Measurements from ENCODE around the gene DNAH14. TPM values are rescaled to one million over a fixed set of nuclear protein-coding genes. Genes with fewer than 3 reads are reported as not detected.
"Not testable (repeated sequence)": the region's sequence is repeated elsewhere in the genome, so short reads cannot be mapped to it uniquely, and the experiment has no call there.

The DNAH14 gene
- total RNA-seq, result 0.02 and 0.18 TPM in 2 replicates

GRCh38 chr1:224929335-224930237, at the start of gene DNAH14:
Gene DNAH14, plus strand, starts transcription at chr1:224929675. Its CDS starts 23,028 bp downstream, at chr1:224952703.
- no peak within 1 kb of the TSS for H3K27ac Mint-ChIP-seq
- H3K4me1 Mint-ChIP-seq (ENCODE audit: low read depth), result no peaks in the 10 kb centered on the region
- no peak for DNase-seq (ENCODE audit: low spot score)
- intact Hi-C loops (cut with micrococcal nuclease), result no loop called here
- H3K4me3 Mint-ChIP-seq, result peak within 1 kb of the TSS; percentile 26
- peaks cover 16% of the 10 kb centered on the region for H3K27me3 Mint-ChIP-seq (ENCODE audit: insufficient read depth)
- no peaks in the 10 kb centered on the region for H3K36me3 Mint-ChIP-seq (ENCODE audit: low read depth)
- peaks cover 30% of the 10 kb centered on the region for H3K9me3 Mint-ChIP-seq

- Mint-ChIP-seq H3K27me3 (ENCODE audit: insufficient read depth) (peaks cover 15% of the 10 kb centered on the region), H3K27ac (no peak overlapping the region), H3K4me3 (no peak overlapping the region), H3K4me1 (ENCODE audit: low read depth) (no peaks in the 10 kb centered on the region), H3K9me3 (no peaks in the 10 kb centered on the region), H3K36me3 (ENCODE audit: low read depth) (no peaks in the 10 kb centered on the region)
- intact Hi-C loops (cut with micrococcal nuclease), result no loop called here
- no peak for DNase-seq (ENCODE audit: low spot score)
Measured at GRCh38 chr1:224880593-224881307, 48.7 kb upstream of the DNAH14 start.

- H3K4me3 Mint-ChIP-seq; H3K9me3 Mint-ChIP-seq; H3K27ac Mint-ChIP-seq; H3K4me1 Mint-ChIP-seq (ENCODE audit: low read depth); DNase-seq (ENCODE audit: low spot score); intact Hi-C loops (cut with micrococcal nuclease); H3K36me3 Mint-ChIP-seq (ENCODE audit: low read depth): not testable (repeated sequence)
- peaks cover 12% of the 10 kb centered on the region for H3K27me3 Mint-ChIP-seq (ENCODE audit: insufficient read depth)
Measured at GRCh38 chr1:224881308-224881692, 48.2 kb upstream of the DNAH14 start.

- Mint-ChIP-seq H3K4me3 (no peak overlapping the region), H3K27ac (no peak overlapping the region), H3K36me3 (ENCODE audit: low read depth) (no peaks in the 10 kb centered on the region), H3K4me1 (ENCODE audit: low read depth) (no peaks in the 10 kb centered on the region), H3K27me3 (ENCODE audit: insufficient read depth) (peaks cover 7% of the 10 kb centered on the region), H3K9me3 (no peaks in the 10 kb centered on the region)
- intact Hi-C loops (cut with micrococcal nuclease), result no loop called here
- DNase-seq (ENCODE audit: low spot score), result no peak
Measured at GRCh38 chr1:224881762-224882211, 47.7 kb upstream of the DNAH14 start.

GRCh38 chr1:224882264-224882663, 47.2 kb upstream of the DNAH14 start:
- no peak for DNase-seq (ENCODE audit: low spot score)
- H3K27me3 Mint-ChIP-seq (ENCODE audit: insufficient read depth), result peaks cover 5% of the 10 kb centered on the region
- no peaks in the 10 kb centered on the region for H3K9me3 Mint-ChIP-seq
- no peaks in the 10 kb centered on the region for H3K36me3 Mint-ChIP-seq (ENCODE audit: low read depth)
- no peak overlapping the region for H3K27ac Mint-ChIP-seq
- intact Hi-C loops (cut with micrococcal nuclease), result no loop called here
- H3K4me1 Mint-ChIP-seq (ENCODE audit: low read depth), result no peaks in the 10 kb centered on the region
- no peak overlapping the region for H3K4me3 Mint-ChIP-seq

- Mint-ChIP-seq H3K9me3 (no peaks in the 10 kb centered on the region), H3K27ac (no peak overlapping the region), H3K36me3 (ENCODE audit: low read depth) (no peaks in the 10 kb centered on the region), H3K4me1 (ENCODE audit: low read depth) (no peaks in the 10 kb centered on the region), H3K4me3 (no peak overlapping the region), H3K27me3 (ENCODE audit: insufficient read depth) (peaks cover 5% of the 10 kb centered on the region)
- intact Hi-C loops (cut with micrococcal nuclease), result no loop called here
- no peak for DNase-seq (ENCODE audit: low spot score)
Measured at GRCh38 chr1:224883091-224883490, 46.4 kb upstream of the DNAH14 start.

GRCh38 chr1:224884361-224884801, 45.1 kb upstream of the DNAH14 start:
- Mint-ChIP-seq H3K9me3 (no peaks in the 10 kb centered on the region), H3K36me3 (ENCODE audit: low read depth) (no peaks in the 10 kb centered on the region), H3K27ac (no peak overlapping the region), H3K4me1 (ENCODE audit: low read depth) (no peaks in the 10 kb centered on the region), H3K4me3 (no peak overlapping the region), H3K27me3 (ENCODE audit: insufficient read depth) (peaks cover 2% of the 10 kb centered on the region)
- intact Hi-C loops (cut with micrococcal nuclease), result no loop called here
- DNase-seq (ENCODE audit: low spot score), result no peak

GRCh38 chr1:224885376-224885775, 44.1 kb upstream of the DNAH14 start:
- not testable (repeated sequence) for H3K27ac Mint-ChIP-seq, H3K4me3 Mint-ChIP-seq

GRCh38 chr1:224894915-224895314, 34.6 kb upstream of the DNAH14 start:
- no peaks in the 10 kb centered on the region for H3K9me3 Mint-ChIP-seq
- peaks cover 3% of the 10 kb centered on the region for H3K27me3 Mint-ChIP-seq (ENCODE audit: insufficient read depth)
- H3K27ac Mint-ChIP-seq, result no peak overlapping the region
- H3K4me3 Mint-ChIP-seq, result no peak overlapping the region
- intact Hi-C loops (cut with micrococcal nuclease), result no loop called here
- H3K36me3 Mint-ChIP-seq (ENCODE audit: low read depth), result no peaks in the 10 kb centered on the region
- H3K4me1 Mint-ChIP-seq (ENCODE audit: low read depth), result no peaks in the 10 kb centered on the region
- no peak for DNase-seq (ENCODE audit: low spot score)

More at GRCh38 chr1:224885376-224885775, 44.1 kb upstream of the DNAH14 start:
- intact Hi-C loops (cut with micrococcal nuclease); H3K36me3 Mint-ChIP-seq (ENCODE audit: low read depth); H3K27me3 Mint-ChIP-seq (ENCODE audit: insufficient read depth); H3K9me3 Mint-ChIP-seq; H3K4me1 Mint-ChIP-seq (ENCODE audit: low read depth); DNase-seq (ENCODE audit: low spot score): not testable (repeated sequence)

GRCh38 chr1:224896130-224896781, 33.2 kb upstream of the DNAH14 start:
- no peak for DNase-seq (ENCODE audit: low spot score)
- Mint-ChIP-seq H3K4me1 (ENCODE audit: low read depth) (no peaks in the 10 kb centered on the region), H3K36me3 (ENCODE audit: low read depth) (no peaks in the 10 kb centered on the region), H3K27ac (no peak overlapping the region), H3K4me3 (no peak overlapping the region), H3K27me3 (ENCODE audit: insufficient read depth) (peaks cover 3% of the 10 kb centered on the region), H3K9me3 (no peaks in the 10 kb centered on the region)
- intact Hi-C loops (cut with micrococcal nuclease), result no loop called here

GRCh38 chr1:224897529-224898327, 31.7 kb upstream of the DNAH14 start:
- Mint-ChIP-seq H3K36me3 (ENCODE audit: low read depth) (no peaks in the 10 kb centered on the region), H3K4me1 (ENCODE audit: low read depth) (no peaks in the 10 kb centered on the region), H3K4me3 (no peak overlapping the region), H3K27me3 (ENCODE audit: insufficient read depth) (peaks cover 6% of the 10 kb centered on the region), H3K9me3 (no peaks in the 10 kb centered on the region), H3K27ac (no peak overlapping the region)
- no peak for DNase-seq (ENCODE audit: low spot score)
- intact Hi-C loops (cut with micrococcal nuclease), result no loop called here

GRCh38 chr1:224898937-224899336, 30.5 kb upstream of the DNAH14 start:
- no peak overlapping the region for H3K27ac Mint-ChIP-seq
- intact Hi-C loops (cut with micrococcal nuclease), result no loop called here
- H3K27me3 Mint-ChIP-seq (ENCODE audit: insufficient read depth), result peaks cover 6% of the 10 kb centered on the region
- H3K4me3 Mint-ChIP-seq, result no peak overlapping the region
- DNase-seq (ENCODE audit: low spot score), result no peak
- H3K9me3 Mint-ChIP-seq, result no peaks in the 10 kb centered on the region
- no peaks in the 10 kb centered on the region for H3K4me1 Mint-ChIP-seq (ENCODE audit: low read depth)
- H3K36me3 Mint-ChIP-seq (ENCODE audit: low read depth), result no peaks in the 10 kb centered on the region
